NCI-H2196 treated with DMSO at 0.1 percent for 48 hours (cell line): ENCODE measurements around the gene EPHB2.

ENCODE experiments used
- DNase-seq: peaks from one replicate; lab custom pipeline; 2025; ENCODE audit not compliant: unreplicated experiment; lab: John Stamatoyannopoulos, UW

Gene EPHB2

GRCh38 chr1:22875841-22876240 lies 165.2 kb downstream of the EPHB2 start:
- DNase-seq, result no peak

GRCh38 chr1:22876359-22877111 lies 165.9 kb downstream of the EPHB2 start:
- no peak for DNase-seq

GRCh38 chr1:22877112-22877915 lies 166.7 kb downstream of the EPHB2 start:
- no peak for DNase-seq

- no peak for DNase-seq
Observed at GRCh38 chr1:22877980-22878379, 167.3 kb downstream of the EPHB2 start.

GRCh38 chr1:22878626-22879025 lies 168.0 kb downstream of the EPHB2 start:
- DNase-seq, result no peak

- no peak for DNase-seq
Observed at GRCh38 chr1:22879445-22879844, 168.8 kb downstream of the EPHB2 start.

- DNase-seq, result no peak
Observed at GRCh38 chr1:22880174-22880601, 169.5 kb downstream of the EPHB2 start.

- DNase-seq, result no peak
Observed at GRCh38 chr1:22883406-22883805, 172.8 kb downstream of the EPHB2 start.

- no peak for DNase-seq
Observed at GRCh38 chr1:22884806-22885530, 174.3 kb downstream of the EPHB2 start.

- DNase-seq, result no peak
Observed at GRCh38 chr1:22886211-22886610, 175.6 kb downstream of the EPHB2 start.

GRCh38 chr1:22887491-22887890 lies 176.9 kb downstream of the EPHB2 start:
- no peak for DNase-seq

- DNase-seq, result no peak
Observed at GRCh38 chr1:22888320-22889075, 177.9 kb downstream of the EPHB2 start.

GRCh38 chr1:22889213-22889827 lies 178.7 kb downstream of the EPHB2 start:
- no peak for DNase-seq

- DNase-seq, result peak; percentile 64
Observed at GRCh38 chr1:22892789-22893188, 182.2 kb downstream of the EPHB2 start.

- DNase-seq, result no peak
Observed at GRCh38 chr1:22893292-22893691, 182.7 kb downstream of the EPHB2 start.

- DNase-seq, result no peak
Observed at GRCh38 chr1:22895357-22895756, 184.7 kb downstream of the EPHB2 start.

GRCh38 chr1:22896184-22896583 lies 185.5 kb downstream of the EPHB2 start:
- DNase-seq, result no peak

- no peak for DNase-seq
Observed at GRCh38 chr1:22900451-22900850, 189.8 kb downstream of the EPHB2 start.

- DNase-seq, result no peak
Observed at GRCh38 chr1:22903113-22903512, 192.5 kb downstream of the EPHB2 start.

- no peak for DNase-seq
Observed at GRCh38 chr1:22906968-22907367, 196.3 kb downstream of the EPHB2 start.
